Measurements from ENCODE around the gene ZNF543.

Gene ZNF543

GRCh38 chr19:57293719-57294118 is 26.6 kb upstream of the ZNF543 start:
- WGBS (ENCODE audit: insufficient coverage), result no CpG with 5 or more reads among the region's 1 CpG
- POLR2A ChIA-PET, result no interaction called here
- CTCF ChIA-PET, result interaction anchor here (2.2 kb wide), 1 partner anchor 9 kb away, joined by 8 read pairs; no protein-coding TSS in a partner anchor

GRCh38 chr19:57302020-57302465 is 18.2 kb upstream of the ZNF543 start:
- Histone ChIP-seq H3K27me3 (replicated peaks in 2 of 5; ENCODE audit: control insufficient read depth in 4 of 5, insufficient read depth in 5 of 5, low read length in 4 of 5) (no peaks in the 10 kb centered on the region), H3K27ac (ENCODE audit: insufficient read depth in 1 of 2, low read depth in 1 of 2, low read length in 2 of 2, poor library complexity in 1 of 2, severe bottlenecking in 2 of 2) (no peak overlapping the region), H3K36me3 (ENCODE audit: control insufficient read depth in 4 of 4, insufficient read depth in 4 of 4, low read length in 3 of 4) (peaks cover 8 to 42% (median 30%) of the 10 kb centered on the region in 4 experiments), H3K4me3 (ENCODE audit: control insufficient read depth in 1 of 7, extremely low read depth in 1 of 7, insufficient read depth in 4 of 7, low read depth in 2 of 7, low read length in 6 of 7) (no peak overlapping the region), H3K4me1 (ENCODE audit: control extremely low read depth in 1 of 4, control insufficient read depth in 4 of 4, insufficient read depth in 4 of 4, low read length in 3 of 4) (no peaks in the 10 kb centered on the region), H3K9me3 (ENCODE audit: control extremely low read depth in 1 of 5, control insufficient read depth in 4 of 5, insufficient read depth in 2 of 5, low read depth in 1 of 5, low read length in 4 of 5) (peaks cover 0 to 4% (median 1%) of the 10 kb centered on the region in 5 experiments)
- ChIA-PET POLR2A (no interaction called here), CTCF (interaction anchor here (2.2 kb wide), 1 partner anchor 9 kb away, joined by 8 read pairs; no protein-coding TSS in a partner anchor)
- no peak for DNase-seq
- 100% methylated on average over 1 of the region's 1 CpG for WGBS (ENCODE audit: insufficient coverage)

More at GRCh38 chr19:57293719-57294118, 26.6 kb upstream of the ZNF543 start:
- DNase-seq, result no peak
- H3K9me3 ChIP-seq (ENCODE audit: control extremely low read depth in 1 of 5, control insufficient read depth in 4 of 5, insufficient read depth in 2 of 5, low read depth in 1 of 5, low read length in 4 of 5), result peaks cover 11 to 58% (median 24%) of the 10 kb centered on the region in 5 experiments
- H3K36me3 ChIP-seq (ENCODE audit: control insufficient read depth in 4 of 4, insufficient read depth in 4 of 4, low read length in 3 of 4), result peaks cover 49 to 83% (median 59%) of the 10 kb centered on the region in 4 experiments
- H3K27ac ChIP-seq (ENCODE audit: insufficient read depth in 1 of 2, low read depth in 1 of 2, low read length in 2 of 2, poor library complexity in 1 of 2, severe bottlenecking in 2 of 2), result no peak overlapping the region
- H3K27me3 ChIP-seq (replicated peaks in 2 of 5; ENCODE audit: control insufficient read depth in 4 of 5, insufficient read depth in 5 of 5, low read length in 4 of 5), result no peaks in the 10 kb centered on the region
- H3K4me3 ChIP-seq (ENCODE audit: control insufficient read depth in 1 of 7, extremely low read depth in 1 of 7, insufficient read depth in 4 of 7, low read depth in 2 of 7, low read length in 6 of 7), result no peak overlapping the region
- H3K4me1 ChIP-seq (ENCODE audit: control extremely low read depth in 1 of 4, control insufficient read depth in 4 of 4, insufficient read depth in 4 of 4, low read length in 3 of 4), result no peaks in the 10 kb centered on the region

- WGBS (ENCODE audit: insufficient coverage), result 98% methylated on average over 5 of the region's 7 CpGs
- no peak overlapping the region for H3K4me3 ChIP-seq (ENCODE audit: control insufficient read depth in 1 of 7, extremely low read depth in 1 of 7, insufficient read depth in 4 of 7, low read depth in 2 of 7, low read length in 6 of 7)
- peaks cover 8 to 40% (median 28%) of the 10 kb centered on the region in 4 experiments for H3K36me3 ChIP-seq (ENCODE audit: control insufficient read depth in 4 of 4, insufficient read depth in 4 of 4, low read length in 3 of 4)
- H3K27me3 ChIP-seq (replicated peaks in 2 of 5; ENCODE audit: control insufficient read depth in 4 of 5, insufficient read depth in 5 of 5, low read length in 4 of 5), result no peaks in the 10 kb centered on the region
- H3K4me1 ChIP-seq (ENCODE audit: control extremely low read depth in 1 of 4, control insufficient read depth in 4 of 4, insufficient read depth in 4 of 4, low read length in 3 of 4), result no peaks in the 10 kb centered on the region
- CTCF ChIA-PET, result interaction anchor here (2.2 kb wide), 1 partner anchor 10 kb away, joined by 8 read pairs; no protein-coding TSS in a partner anchor
- POLR2A ChIA-PET, result interaction anchor here (0.5 to 1.5 kb wide), 2 partner anchors 23 to 47 kb away, joined by 3 to 4 read pairs; partner anchors contain the start of gene ZNF460
- H3K27ac ChIP-seq (ENCODE audit: insufficient read depth in 1 of 2, low read depth in 1 of 2, low read length in 2 of 2, poor library complexity in 1 of 2, severe bottlenecking in 2 of 2), result no peak overlapping the region
- no peak for DNase-seq
- H3K9me3 ChIP-seq (ENCODE audit: control extremely low read depth in 1 of 5, control insufficient read depth in 4 of 5, insufficient read depth in 2 of 5, low read depth in 1 of 5, low read length in 4 of 5), result peaks cover 0 to 4% (median 1%) of the 10 kb centered on the region in 5 experiments
Measured at GRCh38 chr19:57302727-57303401, 17.4 kb upstream of the ZNF543 start.

- DNase-seq, result no peak
- H3K27ac ChIP-seq (ENCODE audit: insufficient read depth in 1 of 2, low read depth in 1 of 2, low read length in 2 of 2, poor library complexity in 1 of 2, severe bottlenecking in 2 of 2), result no peak overlapping the region
- ChIA-PET CTCF (no interaction called here), POLR2A (no interaction called here)
- H3K4me1 ChIP-seq (ENCODE audit: control extremely low read depth in 1 of 4, control insufficient read depth in 4 of 4, insufficient read depth in 4 of 4, low read length in 3 of 4), result no peaks in the 10 kb centered on the region
- H3K36me3 ChIP-seq (ENCODE audit: control insufficient read depth in 4 of 4, insufficient read depth in 4 of 4, low read length in 3 of 4), result peaks cover 5 to 36% (median 18%) of the 10 kb centered on the region in 4 experiments
- no peak overlapping the region for H3K4me3 ChIP-seq (ENCODE audit: control insufficient read depth in 1 of 7, extremely low read depth in 1 of 7, insufficient read depth in 4 of 7, low read depth in 2 of 7, low read length in 6 of 7)
- WGBS (ENCODE audit: insufficient coverage), result 0% methylated on average over 1 of the region's 1 CpG
- H3K9me3 ChIP-seq (ENCODE audit: control extremely low read depth in 1 of 5, control insufficient read depth in 4 of 5, insufficient read depth in 2 of 5, low read depth in 1 of 5, low read length in 4 of 5), result peaks cover 0 to 5% (median 1%) of the 10 kb centered on the region in 5 experiments
- no peaks in the 10 kb centered on the region for H3K27me3 ChIP-seq (replicated peaks in 2 of 5; ENCODE audit: control insufficient read depth in 4 of 5, insufficient read depth in 5 of 5, low read length in 4 of 5)
Measured at GRCh38 chr19:57305056-57305455, 15.2 kb upstream of the ZNF543 start.

GRCh38 chr19:57308514-57308913 is 11.8 kb upstream of the ZNF543 start:
- Histone ChIP-seq H3K9me3 (ENCODE audit: control extremely low read depth in 1 of 5, control insufficient read depth in 4 of 5, insufficient read depth in 2 of 5, low read depth in 1 of 5, low read length in 4 of 5) (peaks cover 0 to 5% (median 1%) of the 10 kb centered on the region in 5 experiments), H3K27ac (ENCODE audit: insufficient read depth in 1 of 2, low read depth in 1 of 2, low read length in 2 of 2, poor library complexity in 1 of 2, severe bottlenecking in 2 of 2) (no peak overlapping the region), H3K27me3 (replicated peaks in 2 of 5; ENCODE audit: control insufficient read depth in 4 of 5, insufficient read depth in 5 of 5, low read length in 4 of 5) (peaks cover 0 to 7% (median 1%) of the 10 kb centered on the region in 5 experiments), H3K4me1 (ENCODE audit: control extremely low read depth in 1 of 4, control insufficient read depth in 4 of 4, insufficient read depth in 4 of 4, low read length in 3 of 4) (no peaks in the 10 kb centered on the region), H3K36me3 (ENCODE audit: control insufficient read depth in 4 of 4, insufficient read depth in 4 of 4, low read length in 3 of 4) (peaks cover 0 to 6% (median 2%) of the 10 kb centered on the region in 4 experiments), H3K4me3 (ENCODE audit: control insufficient read depth in 1 of 7, extremely low read depth in 1 of 7, insufficient read depth in 4 of 7, low read depth in 2 of 7, low read length in 6 of 7) (no peak overlapping the region)
- CTCF ChIA-PET, result no interaction called here
- no peak for DNase-seq
- POLR2A ChIA-PET, result no interaction called here

GRCh38 chr19:57310792-57311191 is 9.5 kb upstream of the ZNF543 start:
- no peak for DNase-seq
- no peaks in the 10 kb centered on the region for H3K36me3 ChIP-seq (ENCODE audit: control insufficient read depth in 4 of 4, insufficient read depth in 4 of 4, low read length in 3 of 4)
- H3K4me1 ChIP-seq (ENCODE audit: control extremely low read depth in 1 of 4, control insufficient read depth in 4 of 4, insufficient read depth in 4 of 4, low read length in 3 of 4), result no peaks in the 10 kb centered on the region
- H3K27ac ChIP-seq (ENCODE audit: insufficient read depth in 1 of 2, low read depth in 1 of 2, low read length in 2 of 2, poor library complexity in 1 of 2, severe bottlenecking in 2 of 2), result no peak overlapping the region
- H3K9me3 ChIP-seq (ENCODE audit: control extremely low read depth in 1 of 5, control insufficient read depth in 4 of 5, insufficient read depth in 2 of 5, low read depth in 1 of 5, low read length in 4 of 5), result peaks cover 0 to 5% (median 1%) of the 10 kb centered on the region in 5 experiments
- no peak overlapping the region for H3K4me3 ChIP-seq (ENCODE audit: control insufficient read depth in 1 of 7, extremely low read depth in 1 of 7, insufficient read depth in 4 of 7, low read depth in 2 of 7, low read length in 6 of 7)
- ChIA-PET POLR2A (no interaction called here), CTCF (no interaction called here)
- peaks cover 1 to 19% (median 8%) of the 10 kb centered on the region in 5 experiments for H3K27me3 ChIP-seq (replicated peaks in 2 of 5; ENCODE audit: control insufficient read depth in 4 of 5, insufficient read depth in 5 of 5, low read length in 4 of 5)
- WGBS (ENCODE audit: insufficient coverage), result 93% methylated on average over 2 of the region's 2 CpGs

GRCh38 chr19:57314146-57314545 is 6.1 kb upstream of the ZNF543 start:
- ChIA-PET CTCF (no interaction called here), POLR2A (no interaction called here)
- Histone ChIP-seq H3K27ac (ENCODE audit: insufficient read depth in 1 of 2, low read depth in 1 of 2, low read length in 2 of 2, poor library complexity in 1 of 2, severe bottlenecking in 2 of 2) (no peak overlapping the region), H3K36me3 (ENCODE audit: control insufficient read depth in 4 of 4, insufficient read depth in 4 of 4, low read length in 3 of 4) (no peaks in the 10 kb centered on the region), H3K9me3 (ENCODE audit: control extremely low read depth in 1 of 5, control insufficient read depth in 4 of 5, insufficient read depth in 2 of 5, low read depth in 1 of 5, low read length in 4 of 5) (peaks cover 0 to 7% (median 2%) of the 10 kb centered on the region in 5 experiments), H3K27me3 (replicated peaks in 2 of 5; ENCODE audit: control insufficient read depth in 4 of 5, insufficient read depth in 5 of 5, low read length in 4 of 5) (peaks cover 1 to 47% (median 25%) of the 10 kb centered on the region in 5 experiments), H3K4me1 (ENCODE audit: control extremely low read depth in 1 of 4, control insufficient read depth in 4 of 4, insufficient read depth in 4 of 4, low read length in 3 of 4) (no peaks in the 10 kb centered on the region), H3K4me3 (ENCODE audit: control insufficient read depth in 1 of 7, extremely low read depth in 1 of 7, insufficient read depth in 4 of 7, low read depth in 2 of 7, low read length in 6 of 7) (no peak overlapping the region)
- 100% methylated on average over 2 of the region's 4 CpGs for WGBS (ENCODE audit: insufficient coverage)
- DNase-seq, result no peak
